H1 (cell line): ENCODE results near the gene GAS2L1. TPM values are rescaled to one million over a fixed set of nuclear protein-coding genes. Genes with fewer than 3 reads are reported as not detected.

ENCODE experiments used
- CBX8 ChIP-seq: fragments of 300-800, 300-1000 bp; sonication (generic); IDR thresholded peaks from 2 replicates; pipeline ENCODE4 v1.7.1; 2016; ENCODE audit warnings: low read depth, low read length, borderline replicate concordance
- FOSL1 ChIP-seq: IDR thresholded peaks from 2 replicates; pipeline ENCODE4 v1.6.1; 2011; ENCODE audit warnings: mild to moderate bottlenecking, low read depth, low read length, moderate library complexity; ENCODE audit not compliant: insufficient read depth
- RNF2 ChIP-seq: fragments of 200-900, 300-1000 bp; sonication (generic); IDR thresholded peaks from 2 replicates; pipeline ENCODE4 v1.7.1; 2016; ENCODE audit warnings: borderline replicate concordance, low read depth, mild to moderate bottlenecking, antibody characterized with exemption, low read length; ENCODE audit not compliant: poor library complexity, severe bottlenecking; ENCODE audit errors: missing control alignments
- SP1 ChIP-seq: IDR thresholded peaks from 2 replicates; pipeline ENCODE4 v1.6.1; 2011; ENCODE audit warnings: low read depth, low read length
- SP4 ChIP-seq: IDR thresholded peaks from 2 replicates; pipeline ENCODE4 v1.6.1; 2012; ENCODE audit warnings: low read length, inconsistent platforms
- polyA plus RNA-seq, 7 experiments: library from polyadenylated mRNA; depleted of rRNA in 3 of 7; stranded (reverse) in 5 of 7; unstranded in 2 of 7; fragments of >200 nt in 5 of 7; fragments of 200-250 nt in 2 of 7; gene quantifications; 1 replicate in 5 of 7; 2 replicates in 1 of 7; 4 replicates in 1 of 7; pipeline versions ENCODE4 v1.2.1 to v1.2.3, GENCODE V29; 2011 to 2013; ENCODE audit warnings: missing spikeins in 2 of 7, mixed read lengths in 2 of 7
- total RNA-seq: library from RNA; stranded (reverse); fragmentation: NEBNext Ultra II Directional; extraction: Animal tissue kit (Norgen Biotek cat#: 25700); gene quantifications from 2 replicates; pipeline ENCODE4 v1.2.1, GENCODE V29; 2021

GAS2L1 gene
- total and polyA plus RNA-seq, 2 of the 8 experiments (the other 6 are each of a cell fraction or from before 2014, with no cell fraction given): 3.6 to 10.1 TPM

GRCh38 chr22:29257751-29258181 lies 48.7 kb upstream of the GAS2L1 start (continued):
- TF ChIP-seq FOSL1: no peak
- no peak for TF ChIP-seq SP1
- no peak for TF ChIP-seq RNF2
- no peak for TF ChIP-seq SP4
- TF ChIP-seq CBX8: no peak
